HepG2 (cell line): ENCODE measurements around the gene CMTM1. TPM values are rescaled to one million over a fixed set of nuclear protein-coding genes. Genes with fewer than 3 reads are reported as not detected.
A peak's percentile ranks its signal among the peaks of the same experiment; 100 is the strongest.

Source experiments
- AHDC1 ChIP-seq: sonication (generic); formaldehyde crosslinking; IDR thresholded peaks from 2 replicates; pipeline ENCODE4 v1.5.1; 2020; ENCODE audit warnings: mild to moderate bottlenecking, missing genetic modification reagents, borderline replicate concordance
- CBX5 ChIP-seq: sonication (generic); formaldehyde crosslinking; IDR thresholded peaks from 2 replicates; pipeline ENCODE4 v1.4.0; 2020; ENCODE audit warnings: missing genetic modification reagents, borderline replicate concordance
- EP300 ChIP-seq, 3 experiments: sonication (generic) in 1 of 3; formaldehyde crosslinking in 1 of 3; IDR thresholded peaks; 2 replicates each; pipeline versions ENCODE4 v1.5.1 to v1.6.1; 2011 to 2020; ENCODE audit warnings: low read depth in 2 of 3, low read length in 2 of 3, borderline replicate concordance in 1 of 3, improper control_type of control experiment in 1 of 3, mild to moderate bottlenecking in 1 of 3, missing genetic modification reagents in 1 of 3, moderate library complexity in 1 of 3
- ESRRA ChIP-seq: sonication (generic); formaldehyde crosslinking; IDR thresholded peaks from 2 replicates; pipeline ENCODE4 v1.5.1; 2020; ENCODE audit warnings: mild to moderate bottlenecking, low read depth, missing genetic modification reagents
- FOSL2 ChIP-seq: sonication (generic); formaldehyde crosslinking; IDR thresholded peaks from 2 replicates; pipeline ENCODE4 v1.4.0; 2020; ENCODE audit warnings: missing genetic modification reagents
- GLI4 ChIP-seq: sonication (generic); formaldehyde crosslinking; IDR thresholded peaks from 2 replicates; pipeline ENCODE4 v1.5.1; 2020; ENCODE audit warnings: missing genetic modification reagents, mild to moderate bottlenecking, moderate library complexity, borderline replicate concordance
- GLMP ChIP-seq: sonication (generic); formaldehyde crosslinking; IDR thresholded peaks from 2 replicates; pipeline ENCODE4 v1.9.0; 2021; ENCODE audit warnings: missing genetic modification reagents, mild to moderate bottlenecking, borderline replicate concordance
- GZF1 ChIP-seq: sonication (generic); formaldehyde crosslinking; IDR thresholded peaks from 2 replicates; pipeline ENCODE4 v1.5.1; 2020; ENCODE audit warnings: mild to moderate bottlenecking, missing genetic modification reagents
- KDM1A ChIP-seq: IDR thresholded peaks from 2 replicates; pipeline ENCODE4 v1.6.1; 2016; ENCODE audit warnings: missing compliant biosample characterization
- KMT2A ChIP-seq: sonication (generic); formaldehyde crosslinking; IDR thresholded peaks from 2 replicates; pipeline ENCODE4 v1.4.0; 2020; ENCODE audit warnings: missing genetic modification reagents
- TFE3 ChIP-seq: IDR thresholded peaks from 2 replicates; pipeline ENCODE4 v1.6.1; 2016
- ZBTB33 ChIP-seq: sonication (generic); formaldehyde crosslinking; IDR thresholded peaks from 2 replicates; pipeline ENCODE4 v1.4.0; 2020; ENCODE audit warnings: missing genetic modification reagents
- ZNF12 ChIP-seq: sonication (generic); formaldehyde crosslinking; IDR thresholded peaks from 2 replicates; pipeline ENCODE4 v1.5.0; 2020; ENCODE audit warnings: missing genetic modification reagents
- ZNF558 ChIP-seq: sonication (generic); formaldehyde crosslinking; IDR thresholded peaks from 2 replicates; pipeline ENCODE4 v1.9.0; 2022; ENCODE audit warnings: mild to moderate bottlenecking, missing genetic modification reagents, borderline replicate concordance
- ZSCAN5A ChIP-seq: sonication (generic); formaldehyde crosslinking; IDR thresholded peaks from 2 replicates; pipeline ENCODE4 v1.8.0; 2022; ENCODE audit warnings: mild to moderate bottlenecking, missing genetic modification reagents, borderline replicate concordance
- polyA plus RNA-seq, 8 experiments: library from polyadenylated mRNA; depleted of rRNA in 3 of 8; stranded (reverse) in 7 of 8; unstranded in 1 of 8; fragments of >200 nt; fragmentation: Illumina TruSeq in 4 of 8; extraction: Trizol in 4 of 8; gene quantifications; 2 replicates each; pipeline versions ENCODE4 v1.2.1 to v1.2.3, GENCODE V29; 2011 to 2016; ENCODE audit warnings: low read depth in 4 of 8, missing spikeins in 1 of 8, mixed read lengths in 1 of 8; ENCODE audit not compliant: insufficient read depth in 1 of 8
- total RNA-seq, 5 experiments: library from RNA; depleted of rRNA; stranded (reverse); fragments of >200 nt; fragmentation: Illumina TruSeq; extraction: Trizol; gene quantifications; 2 replicates each; pipeline ENCODE4 v1.2.3, GENCODE V29; 2016; ENCODE audit warnings: low read depth in 1 of 5

The CMTM1 gene
- total and polyA plus RNA-seq, 2 of the 13 experiments (the other 11 are each of a cell fraction or from before 2014, with no cell fraction given) = 1.7 to 2.9 TPM

GRCh38 chr16:66549284-66550131, 16.7 kb upstream of the CMTM1 start, which contains the start of gene TK2 (continued):
- TF ChIP-seq GLMP (CRISPR knock-in tag) (no peak), ZNF558 (no peak; the same call in 1 of the 2 replicates), ESRRA (CRISPR knock-in tag) (peak; percentile 21; the same call in 1 of the 2 replicates), CBX5 (CRISPR knock-in tag) (peak; percentile 38; the same call in 1 of the 2 replicates), GZF1 (CRISPR knock-in tag) (peak; percentile 84; the same call in 1 of the 2 replicates), ZSCAN5A (no peak), GLI4 (CRISPR knock-in tag) (peak; percentile 64; the same call in 1 of the 2 replicates), KMT2A (CRISPR knock-in tag) (peak; percentile 48; the same call in 1 of the 2 replicates), TFE3 (no peak), FOSL2 (CRISPR knock-in tag) (no peak; the same call in 1 of the 2 replicates), ZBTB33 (peak; percentile 92), AHDC1 (0 out of 2 replicates have a peak, but pooled peaks have one; percentile 38), KDM1A (CRISPR knock-in tag) (no peak), EP300 (IDR thresholded peaks at IDR 0.05; ENCODE audit: low read depth in 2 of 2, low read length in 2 of 2) (peak in 1 of 2 experiments; percentile 34; a peak in 1 of 4 replicates), EP300 (CRISPR knock-in tag; IDR thresholded peaks at IDR 0.05; ENCODE audit: borderline replicate concordance) (no peak), ZNF12 (CRISPR knock-in tag) (no peak)
